ENCODE results near the gene UNC50. TPM values are rescaled to one million over a fixed set of nuclear protein-coding genes. Genes with fewer than 3 reads are reported as not detected.

UNC50 gene
- total and polyA plus RNA-seq, 8 donors = 48.1 to 63.6 (median 54.6) TPM

DNA sequence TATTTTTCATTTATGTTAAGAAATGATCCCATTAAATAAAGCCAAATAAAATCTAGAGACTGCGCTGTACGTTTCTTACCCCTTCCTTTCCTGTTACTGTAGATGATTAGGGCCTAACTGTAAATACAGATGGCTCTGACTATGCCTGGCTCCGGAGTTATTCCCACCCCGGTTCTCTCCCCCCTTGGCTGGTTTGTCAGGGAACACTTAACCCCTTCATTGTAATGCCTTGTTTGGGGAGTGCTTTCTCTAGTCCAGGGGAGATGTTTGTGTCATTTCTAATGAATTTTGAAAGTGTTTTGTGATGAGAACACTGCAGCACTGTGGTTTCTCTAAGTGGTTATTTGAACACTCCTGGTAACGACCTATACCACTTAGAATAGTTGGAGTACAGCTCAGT, 8.8 kb downstream of the UNC50 start:
- Histone ChIP-seq H3K27me3 (no peaks in the 10 kb centered on the region), H3K4me1 (peaks cover 0 to 5% of the 10 kb centered on the region in 2 donors), H3K9me3 (no peaks in the 10 kb centered on the region), H3K27ac (no peak overlapping the region), H3K36me3 (peaks cover 0 to 96% of the 10 kb centered on the region in 2 donors), H3K4me3 (no peak overlapping the region)
- no peak for TF ChIP-seq CTCF (IDR thresholded peaks at IDR 0.05)
- intact Hi-C loops (cut with DNase I) = no loop called here
- DNase-seq (no peak), ATAC-seq (no peak)

DNA sequence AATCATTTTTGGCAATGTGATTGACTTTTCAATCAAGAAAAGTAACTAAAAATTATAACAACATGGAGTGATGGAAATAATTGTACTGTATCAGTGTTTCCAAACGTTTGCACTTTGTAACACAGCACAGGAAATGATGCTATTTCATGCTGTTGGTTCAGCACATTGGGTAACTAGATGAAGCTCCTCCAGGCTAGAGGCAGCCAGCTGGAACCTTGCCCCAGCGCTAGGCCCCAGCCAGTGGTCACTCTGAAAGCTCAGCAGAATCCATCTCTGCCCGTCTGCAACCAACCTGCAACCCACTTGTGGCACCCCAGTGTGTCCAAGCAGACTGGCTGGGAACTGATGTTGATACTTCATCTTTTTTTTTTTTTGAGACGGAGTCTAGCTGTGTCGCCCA, 15.3 kb downstream of the UNC50 start:
- no peak for TF ChIP-seq CTCF (IDR thresholded peaks at IDR 0.05)
- no peaks in the 10 kb centered on the region for H3K27me3 ChIP-seq
- ATAC-seq = peak; percentile 63

DNA sequence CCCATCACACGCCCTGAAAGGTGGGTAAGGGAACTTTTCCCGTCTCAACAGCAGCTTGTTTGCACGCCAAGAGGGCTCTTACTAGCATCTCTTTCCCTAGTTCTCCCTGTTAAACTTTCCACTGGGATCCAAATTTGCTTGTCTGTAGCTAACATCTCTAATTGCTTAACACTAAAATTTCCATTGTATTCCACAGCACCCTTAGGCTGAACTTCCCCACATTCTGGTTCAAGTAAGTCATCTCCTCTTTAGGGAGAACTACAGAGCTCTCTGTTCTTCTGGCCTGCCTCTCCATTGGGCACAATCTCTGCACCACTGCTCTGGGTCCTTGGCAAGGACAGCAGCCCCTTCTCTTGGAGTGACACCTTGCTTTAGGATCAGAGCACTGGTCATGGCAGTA, 24.0 kb downstream of the UNC50 start:
- no peaks in the 10 kb centered on the region for H3K27me3 ChIP-seq
- no peak overlapping the region for H3K4me3 ChIP-seq
- intact Hi-C loops (cut with DNase I) = no loop called here

More for the DNA sequence above, 15.3 kb downstream of the UNC50 start:
- no peak overlapping the region for H3K4me3 ChIP-seq
- H3K27ac ChIP-seq = peak overlapping the region in 1 of 2 donors; percentile 57
- H3K4me1 ChIP-seq = peaks cover 0 to 11% of the 10 kb centered on the region in 2 donors
- H3K9me3 ChIP-seq = no peaks in the 10 kb centered on the region
- intact Hi-C loops (cut with DNase I) = no loop called here
- peak in 3 of 4 donors; percentile 39 to 74 (median 49) for DNase-seq
- peaks cover 0 to 61% of the 10 kb centered on the region in 2 donors for H3K36me3 ChIP-seq

GRCh38 chr2:98634406-98635092, 26.2 kb downstream of the UNC50 start:
- no peak for TF ChIP-seq CTCF (IDR thresholded peaks at IDR 0.05)

More for the DNA sequence above, 24.0 kb downstream of the UNC50 start:
- Histone ChIP-seq H3K36me3 (peaks cover 0 to 91% of the 10 kb centered on the region in 2 donors), H3K27ac (no peak overlapping the region), H3K9me3 (no peaks in the 10 kb centered on the region), H3K4me1 (no peaks in the 10 kb centered on the region)
- no peak for TF ChIP-seq CTCF (IDR thresholded peaks at IDR 0.05)
- DNase-seq (no peak), ATAC-seq (no peak)

GRCh38 chr2:98637401-98638147, 29.2 kb downstream of the UNC50 start:
- H3K36me3 ChIP-seq = peaks cover 0 to 86% of the 10 kb centered on the region in 2 donors
- no peaks in the 10 kb centered on the region for H3K4me1 ChIP-seq
- no peak overlapping the region for H3K4me3 ChIP-seq
- no peak for TF ChIP-seq CTCF (IDR thresholded peaks at IDR 0.05)
- H3K9me3 ChIP-seq = no peaks in the 10 kb centered on the region
- intact Hi-C loops (cut with DNase I) = no loop called here
- DNase-seq = no peak
- no peak for ATAC-seq
- no peak overlapping the region for H3K27ac ChIP-seq
- no peaks in the 10 kb centered on the region for H3K27me3 ChIP-seq

More at GRCh38 chr2:98634406-98635092, 26.2 kb downstream of the UNC50 start:
- intact Hi-C loops (cut with DNase I) = no loop called here
- H3K27me3 ChIP-seq = no peaks in the 10 kb centered on the region
- H3K36me3 ChIP-seq = peaks cover 0 to 95% of the 10 kb centered on the region in 2 donors
- H3K4me1 ChIP-seq = no peaks in the 10 kb centered on the region
- DNase-seq (no peak), ATAC-seq (peak; percentile 32)
- no peak overlapping the region for H3K4me3 ChIP-seq
- no peaks in the 10 kb centered on the region for H3K9me3 ChIP-seq
- H3K27ac ChIP-seq = no peak overlapping the region
